HG03039 (cell line): ENCODE data around the gene CEP104.

Experiments used
- ATAC-seq: cut with Tn5 transposase; IDR thresholded peaks from one replicate; pipeline ENCODE4 v1.9.1; 2021; ENCODE audit warnings: mild to moderate bottlenecking, moderate library complexity; ENCODE audit not compliant: unreplicated experiment

Gene CEP104

DNA sequence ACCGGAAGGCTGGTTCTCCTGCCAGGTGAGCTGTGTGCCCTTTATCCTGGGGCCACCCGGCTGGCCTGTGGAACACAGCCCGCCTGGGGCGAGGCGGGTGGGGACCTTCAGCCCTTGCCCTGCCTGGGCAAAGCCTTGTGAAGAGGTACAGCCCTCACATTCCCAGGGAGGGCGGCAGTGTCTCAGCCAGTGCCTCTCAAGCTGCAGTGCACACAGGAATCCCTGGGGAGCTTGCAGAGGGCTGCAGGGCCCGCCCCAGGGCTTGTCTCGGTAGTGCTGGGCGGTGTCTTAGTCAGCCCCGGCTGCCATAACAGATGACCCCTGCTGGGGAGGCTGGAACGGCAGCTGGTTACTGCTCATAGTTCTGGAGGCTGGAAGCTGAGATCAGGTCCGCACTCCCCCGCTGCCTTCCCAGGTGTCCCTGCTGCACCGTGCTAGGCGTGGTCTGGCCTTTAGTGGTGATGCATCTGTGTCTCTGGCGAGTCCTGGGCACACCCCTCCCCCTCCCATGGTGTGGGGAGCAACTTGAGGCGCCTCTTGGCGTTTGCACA, 12.8 kb upstream of the CEP104 start:
- no peak for ATAC-seq

DNA sequence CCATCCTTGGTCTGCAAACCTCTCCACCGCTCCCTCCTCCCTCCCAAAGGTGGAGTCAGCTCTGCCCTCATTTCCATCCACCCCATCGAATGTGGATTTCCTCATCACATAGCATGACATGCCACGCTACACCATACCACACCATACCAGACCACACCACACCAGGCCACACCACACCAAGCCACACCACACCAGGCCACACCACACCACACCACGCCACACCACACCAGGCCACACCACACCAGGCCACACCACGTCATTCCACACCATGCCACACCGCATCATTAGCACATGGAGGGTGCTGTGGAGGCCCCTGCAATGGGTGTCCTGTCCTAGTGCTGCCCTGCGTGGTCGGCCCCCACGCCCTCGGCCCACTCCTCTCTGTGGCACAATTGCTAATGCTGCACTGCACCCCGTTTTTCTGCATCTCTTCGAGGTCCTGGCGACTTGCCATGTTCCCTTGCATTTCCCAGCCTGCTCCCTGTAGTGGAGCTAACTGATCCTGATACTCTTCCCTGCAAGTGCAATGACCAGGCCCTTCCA, 11.5 kb upstream of the CEP104 start:
- ATAC-seq, result no peak

DNA sequence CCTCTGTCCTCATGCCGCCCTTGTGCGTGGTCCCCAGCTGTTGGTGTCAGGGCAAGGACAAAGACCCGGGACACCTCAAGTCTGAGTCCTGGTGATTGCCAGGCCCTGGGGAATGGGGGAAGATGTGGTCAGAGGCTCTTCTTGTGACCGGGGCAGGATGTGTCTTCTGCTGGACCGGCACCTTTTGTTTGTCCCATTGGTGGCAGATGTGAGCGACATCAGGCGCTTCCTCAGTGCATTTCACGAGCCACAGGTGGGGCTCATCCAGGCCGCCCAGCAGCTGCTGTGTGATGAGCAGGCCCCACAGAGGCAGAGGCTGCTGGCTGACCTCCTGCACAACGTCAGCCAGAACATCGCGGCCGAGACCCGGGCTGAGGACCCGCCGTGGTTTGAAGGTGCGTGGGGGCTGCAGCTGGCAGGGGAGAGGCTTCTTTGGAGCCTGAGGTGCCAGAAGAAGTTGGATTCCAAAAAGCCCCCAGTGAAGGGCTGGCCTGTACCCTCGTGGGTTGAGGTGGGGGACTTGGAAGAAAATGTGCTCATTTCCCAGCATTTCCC, 8.7 kb upstream of the CEP104 start:
- no peak for ATAC-seq

DNA sequence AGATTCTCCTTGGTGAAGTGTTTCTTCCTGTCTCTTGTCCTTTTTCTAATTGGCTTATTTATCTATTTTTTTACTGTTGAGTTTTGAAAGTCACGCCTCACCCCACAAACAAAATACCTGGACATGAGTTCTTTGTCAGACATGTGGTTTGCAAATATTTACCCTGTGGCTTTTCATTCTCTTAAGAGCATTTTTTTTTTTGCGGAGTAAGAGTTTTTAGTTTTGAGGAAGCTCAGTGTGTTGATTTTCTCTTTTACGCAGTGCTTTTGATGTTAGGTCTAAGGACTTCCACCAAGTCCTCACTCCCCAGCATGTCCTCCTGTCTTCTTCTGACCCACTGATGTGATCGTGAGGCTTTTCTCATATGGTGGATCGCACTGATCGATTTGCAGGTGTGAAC, 7.9 kb upstream of the CEP104 start:
- ATAC-seq, result no peak

DNA sequence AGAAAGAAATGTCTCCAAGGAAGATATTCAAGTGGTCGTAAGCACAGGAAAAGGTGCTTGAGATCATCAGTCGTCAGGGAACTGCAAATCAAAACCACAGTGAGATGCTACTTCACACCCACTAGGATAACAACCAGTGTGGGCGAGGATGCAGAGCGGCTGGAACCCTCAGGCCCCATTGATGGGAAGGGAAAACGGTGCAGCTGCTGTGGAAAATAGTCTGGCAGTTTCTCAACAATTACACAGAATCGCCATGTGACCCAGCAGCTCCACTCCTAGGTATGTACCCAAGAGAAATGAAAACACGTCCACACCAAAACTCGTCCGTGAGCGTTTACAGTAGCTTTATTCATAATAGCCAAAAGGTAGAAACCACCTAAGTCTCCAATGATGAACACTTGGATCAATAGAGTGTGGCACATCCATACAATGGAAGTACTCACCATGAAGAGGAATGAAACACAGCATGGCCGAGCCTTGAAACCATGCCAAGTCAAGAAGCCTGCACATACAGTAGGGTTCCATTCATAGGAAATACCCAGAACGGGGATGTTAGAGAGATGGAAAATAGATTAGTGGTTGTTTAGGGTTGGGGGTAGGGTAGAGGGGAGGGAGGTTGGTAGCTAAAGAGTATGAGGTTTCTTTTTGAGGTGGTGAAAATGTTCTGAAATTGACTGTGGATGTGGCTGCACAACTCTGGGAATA, 6.4 kb upstream of the CEP104 start:
- ATAC-seq, result no peak

DNA sequence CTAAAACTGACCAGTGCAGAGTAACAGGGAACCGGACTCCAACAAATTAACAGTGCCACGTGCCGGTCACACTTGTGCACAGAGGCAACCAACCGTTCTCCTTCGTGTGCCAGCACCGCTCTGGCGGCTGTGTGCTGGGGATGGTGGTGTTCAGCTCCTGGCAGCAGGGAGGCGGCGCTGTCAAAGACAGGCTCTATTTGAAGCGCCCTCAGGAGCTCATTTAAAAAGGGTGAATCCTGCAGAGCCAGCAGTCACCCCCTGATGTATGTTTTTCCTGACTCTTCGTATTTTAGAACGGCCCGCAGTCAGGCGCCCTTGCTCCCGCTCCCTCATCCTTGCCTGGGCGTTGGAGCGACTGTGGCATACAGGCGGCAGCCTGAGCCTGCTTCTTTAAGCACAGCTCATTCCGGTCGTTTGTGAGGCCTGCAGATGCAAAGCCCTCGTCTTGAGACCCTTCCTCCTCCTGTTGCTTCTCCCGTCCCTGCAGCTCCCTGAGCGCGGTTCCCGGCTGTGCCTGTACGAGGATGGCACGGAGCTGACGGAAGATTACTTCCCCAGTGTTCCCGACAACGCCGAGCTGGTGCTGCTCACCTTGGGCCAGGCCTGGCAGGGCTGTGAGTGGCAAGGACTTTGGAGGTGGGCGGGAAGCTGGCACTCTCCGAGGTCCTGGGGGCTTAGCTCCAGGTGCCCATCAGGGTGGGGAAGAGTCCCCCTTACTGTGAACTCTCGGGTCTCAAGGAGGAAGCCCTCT, 1.4 kb upstream of the CEP104 start:
- ATAC-seq, result no peak

DNA sequence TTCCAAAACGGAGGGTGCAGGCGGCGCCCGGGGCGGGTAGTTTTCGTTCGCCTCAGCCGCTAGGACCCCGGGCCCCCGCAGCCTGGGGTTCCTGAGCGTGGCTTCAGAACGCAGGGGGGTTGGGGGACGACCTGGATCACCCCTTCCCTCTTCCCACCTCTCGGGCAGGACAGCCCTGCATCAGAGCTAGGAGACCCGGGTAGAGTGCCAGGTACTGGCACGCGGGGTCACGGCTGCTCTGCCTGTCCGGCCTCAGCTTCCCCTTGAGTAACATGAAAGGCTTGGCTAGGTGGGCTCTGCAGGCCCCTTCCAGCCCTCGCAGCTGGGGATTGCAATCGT, 749 bp upstream of the CEP104 start:
- no peak for ATAC-seq

DNA sequence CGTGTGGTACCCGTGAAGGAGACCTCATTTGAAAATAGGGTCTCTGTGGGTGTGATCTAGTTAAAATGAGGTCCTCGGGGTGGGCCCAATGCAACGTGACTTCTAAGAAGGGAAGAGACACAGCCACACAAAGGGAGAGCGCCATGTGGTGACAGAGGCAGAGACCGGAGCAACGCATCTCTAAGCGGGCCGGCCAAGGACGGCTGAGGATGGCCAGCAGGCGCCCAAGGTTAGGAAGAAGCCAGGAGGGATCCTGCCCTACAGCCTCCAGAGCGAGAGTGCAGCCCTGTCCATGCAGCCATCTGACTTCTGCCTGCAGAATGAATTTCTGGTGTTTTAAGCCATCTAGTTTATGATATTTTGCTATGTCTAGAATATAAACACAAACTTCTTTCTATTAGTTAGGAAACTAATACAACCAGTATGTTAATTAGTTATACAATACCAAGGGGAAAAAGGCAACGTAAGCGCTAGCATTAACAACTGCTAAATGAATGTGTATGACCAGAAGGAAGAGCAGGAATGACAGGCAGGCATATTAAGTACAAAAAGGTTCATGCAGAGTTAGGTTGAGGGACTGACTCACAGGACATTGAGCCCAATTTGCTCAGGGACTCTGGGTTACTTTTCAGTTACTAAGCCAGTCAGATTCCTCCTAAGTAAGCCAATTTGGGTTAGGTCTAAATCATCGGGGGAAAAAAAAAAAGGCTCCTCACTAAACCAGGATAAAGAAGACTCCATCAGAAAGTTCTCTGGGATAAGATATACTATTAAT, 4.1 kb downstream of the CEP104 start:
- ATAC-seq, result no peak

DNA sequence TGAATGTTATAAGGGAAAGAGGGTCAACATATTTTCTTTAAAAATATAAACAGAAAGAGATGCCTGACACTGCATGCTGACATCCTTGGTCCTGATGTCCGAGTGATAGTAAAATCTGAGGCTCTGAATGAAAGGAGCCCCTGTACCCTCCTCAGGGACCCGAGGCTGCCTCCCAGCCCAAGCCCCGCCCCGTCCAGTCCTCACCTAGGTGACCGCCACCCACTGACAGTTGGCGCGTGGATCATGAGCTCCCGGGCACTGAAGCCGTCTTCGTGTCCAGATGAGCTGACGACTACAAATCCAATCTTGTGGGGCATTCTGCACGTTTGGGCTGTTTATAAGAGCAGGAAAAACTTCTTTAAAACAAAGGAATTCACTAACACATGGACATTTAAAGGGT, 4.9 kb downstream of the CEP104 start:
- ATAC-seq, result no peak

DNA sequence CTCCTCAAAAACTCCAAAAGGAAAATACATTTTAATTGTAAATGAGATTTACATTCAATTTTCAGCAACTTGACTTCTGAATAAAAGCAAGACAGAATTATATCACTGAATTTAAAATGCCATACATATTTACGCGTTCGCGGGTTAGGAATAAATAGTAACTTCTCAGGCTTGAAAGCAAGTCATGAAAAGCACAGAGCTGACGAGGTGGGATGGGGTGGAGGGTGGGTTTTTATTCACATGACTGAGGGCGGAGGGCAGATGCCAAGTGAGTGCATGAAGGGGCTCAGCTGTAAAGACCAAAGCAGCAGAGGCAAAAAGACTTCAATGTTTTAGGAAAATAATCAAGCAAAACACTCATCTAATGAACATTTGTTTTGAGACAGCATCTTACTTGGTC, 5.7 kb downstream of the CEP104 start:
- no peak for ATAC-seq

DNA sequence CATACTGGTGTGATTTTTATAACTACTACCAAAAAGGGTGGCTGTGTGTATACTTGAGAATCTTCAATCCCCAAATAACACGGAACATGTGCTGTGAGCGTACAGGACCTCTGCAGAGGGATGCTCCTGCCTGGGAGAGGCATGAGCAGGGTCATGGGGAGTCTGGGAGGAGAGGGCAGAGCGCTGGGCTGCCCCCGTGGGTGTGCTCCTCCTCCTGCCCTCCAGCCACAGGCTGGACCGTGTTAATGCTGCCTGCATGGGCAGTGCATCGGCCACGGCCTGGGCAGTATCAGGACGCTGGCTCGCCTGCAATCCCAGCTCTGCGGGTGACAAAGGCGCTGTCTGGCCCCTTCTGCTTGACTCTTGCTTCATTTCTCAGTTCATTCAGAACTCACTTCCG, 6.2 kb downstream of the CEP104 start:
- ATAC-seq, result no peak

DNA sequence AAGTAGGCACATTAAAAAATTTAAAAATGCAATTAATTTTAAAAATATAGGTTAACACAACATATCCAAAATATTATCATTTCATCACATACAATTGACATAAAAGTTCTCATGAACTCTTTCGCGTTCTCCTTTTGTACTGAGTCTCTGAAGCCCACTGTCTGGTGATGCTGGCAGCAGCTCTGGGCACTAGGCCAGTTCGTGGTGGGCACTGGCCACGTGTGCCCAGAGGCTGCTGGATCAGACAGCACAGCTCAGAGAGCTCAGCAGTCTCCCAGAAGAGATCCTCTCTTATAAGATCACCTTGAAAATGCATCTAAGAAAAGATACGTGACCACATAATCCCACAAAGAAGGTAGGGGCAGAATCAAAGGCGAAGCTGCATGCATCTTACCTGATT, 9.9 kb downstream of the CEP104 start:
- no peak for ATAC-seq

DNA sequence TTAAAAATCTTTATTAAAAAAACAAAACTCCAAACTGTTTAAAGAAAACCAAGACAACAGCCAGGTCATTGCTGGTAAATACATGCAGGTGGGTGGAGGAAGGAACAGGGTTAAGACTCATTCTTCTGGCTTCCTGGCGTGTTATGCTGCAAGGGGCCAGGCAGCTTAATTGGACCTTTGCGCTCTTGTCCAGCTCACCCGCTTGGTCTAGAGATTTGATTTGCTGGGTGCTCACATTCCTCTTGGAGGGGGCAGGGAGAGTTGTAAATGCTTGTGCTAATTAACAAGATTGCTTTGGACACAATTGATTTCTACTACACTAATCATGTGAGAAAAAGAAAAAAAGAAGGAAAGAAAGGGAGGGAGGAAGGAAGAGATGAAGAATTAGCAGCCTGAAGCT, 10.5 kb downstream of the CEP104 start:
- no peak for ATAC-seq

DNA sequence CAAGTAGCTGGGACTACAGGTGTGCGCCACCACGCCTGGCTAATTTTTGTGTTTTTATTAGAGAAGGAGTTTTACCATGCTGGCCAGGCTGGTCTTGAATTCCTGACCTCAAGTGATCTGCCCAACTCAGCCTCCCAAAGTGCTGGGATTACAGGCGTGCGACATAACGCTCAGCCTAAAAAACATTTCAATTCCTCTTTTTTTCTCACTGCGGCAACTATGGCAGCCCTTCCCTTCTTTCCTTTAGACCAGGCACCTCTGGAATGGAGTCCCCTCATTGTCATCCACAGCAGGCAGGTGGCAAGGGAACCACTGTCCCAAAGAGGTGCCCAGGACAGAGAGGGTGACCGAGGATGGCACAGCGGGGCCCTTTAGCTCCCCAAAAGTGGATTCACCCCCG, 14.1 kb downstream of the CEP104 start:
- ATAC-seq, result no peak

DNA sequence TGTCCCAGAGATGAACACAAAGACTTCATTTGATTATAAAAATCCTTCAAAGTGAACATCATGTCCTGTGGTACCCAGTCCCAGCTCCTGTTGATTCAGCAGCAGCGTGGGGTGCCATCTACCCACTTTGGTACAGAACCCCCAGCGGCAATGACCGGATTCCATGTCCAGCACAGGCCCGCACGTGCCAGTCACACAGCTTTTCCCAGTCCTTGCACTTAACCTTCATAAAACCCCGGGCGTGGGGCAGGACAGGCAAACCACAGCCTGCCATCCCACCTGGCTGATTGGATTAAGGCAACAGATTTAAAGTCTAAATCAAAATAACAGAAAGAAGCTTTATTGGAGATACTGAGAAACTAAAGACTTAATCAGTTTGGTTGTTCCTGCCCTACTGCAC, 15.5 kb downstream of the CEP104 start:
- ATAC-seq, result no peak

DNA sequence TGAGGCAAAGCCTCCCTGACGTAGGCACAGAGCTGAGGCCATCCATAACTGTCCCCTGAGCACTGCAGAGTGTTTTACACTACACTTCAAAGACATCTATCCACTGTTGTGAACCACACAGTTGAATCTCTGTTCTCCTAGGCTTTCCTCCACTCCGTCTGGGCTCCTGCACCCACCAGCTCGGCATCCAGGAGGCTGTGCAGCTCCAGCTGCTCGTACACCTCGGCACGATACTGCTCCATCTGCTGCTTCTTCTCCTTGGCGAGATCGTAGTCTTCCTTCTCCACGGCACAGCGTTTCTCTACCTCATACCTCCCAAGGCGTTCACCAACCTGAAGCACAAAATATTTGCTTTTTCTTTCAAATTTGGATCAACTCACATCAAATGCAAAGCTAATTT, 18.2 kb downstream of the CEP104 start:
- ATAC-seq, result no peak

DNA sequence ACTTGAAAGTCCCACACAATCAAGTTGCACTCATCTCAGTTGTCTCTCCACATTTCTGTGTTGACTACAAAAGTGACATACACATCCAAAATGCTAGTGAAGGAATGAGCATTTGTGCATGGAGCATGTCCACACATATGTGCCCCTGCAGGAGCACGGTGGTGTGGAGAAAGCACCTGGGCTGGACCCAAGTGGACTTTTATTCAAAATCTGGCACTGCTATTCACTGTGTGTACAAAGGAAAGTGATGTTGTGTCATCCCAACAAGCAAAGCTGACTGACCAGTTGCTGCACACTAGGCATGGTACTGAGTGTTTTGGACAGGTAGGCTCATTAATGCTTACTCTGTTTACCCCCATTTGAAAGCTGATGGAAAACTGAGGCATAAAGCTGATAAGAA, 19.3 kb downstream of the CEP104 start:
- ATAC-seq, result no peak

DNA sequence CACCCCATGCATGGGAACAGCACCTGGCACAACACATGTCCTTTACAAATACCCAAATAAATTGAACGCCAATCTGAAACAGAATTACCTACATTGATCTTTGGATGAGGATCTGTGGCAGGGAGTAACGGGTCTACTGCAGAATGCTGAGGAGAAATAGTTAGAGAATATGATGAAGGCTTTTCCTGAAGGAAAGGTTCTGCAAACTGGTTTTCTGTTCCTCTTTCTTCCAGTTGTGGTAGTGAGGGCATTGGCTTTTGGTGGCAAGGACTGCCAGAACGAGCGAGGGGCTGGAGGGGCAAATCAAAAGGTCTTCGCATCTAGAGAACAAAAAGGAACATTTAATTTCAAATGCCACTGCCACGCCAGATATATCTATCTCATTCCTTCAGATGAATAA, 19.8 kb downstream of the CEP104 start:
- no peak for ATAC-seq

DNA sequence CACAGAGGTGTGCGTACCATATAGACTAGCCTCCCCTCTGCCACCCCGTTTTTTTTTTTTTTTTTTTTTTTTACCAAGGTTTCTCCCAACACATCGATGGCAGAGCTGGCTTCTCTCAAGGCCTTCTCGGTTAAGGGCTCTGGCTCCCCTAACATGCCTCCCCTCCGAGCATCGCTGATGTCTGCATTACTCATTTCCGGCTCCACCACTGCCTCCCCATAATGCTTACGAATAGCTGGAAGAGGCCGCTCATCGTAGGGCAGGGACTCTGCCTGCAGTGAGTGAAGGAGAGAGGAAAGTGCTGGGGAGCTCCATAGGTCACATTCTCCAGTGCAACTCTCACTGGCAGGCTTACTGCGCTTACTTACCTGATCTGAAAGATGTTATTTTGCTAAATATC, 20.6 kb downstream of the CEP104 start:
- ATAC-seq, result no peak

DNA sequence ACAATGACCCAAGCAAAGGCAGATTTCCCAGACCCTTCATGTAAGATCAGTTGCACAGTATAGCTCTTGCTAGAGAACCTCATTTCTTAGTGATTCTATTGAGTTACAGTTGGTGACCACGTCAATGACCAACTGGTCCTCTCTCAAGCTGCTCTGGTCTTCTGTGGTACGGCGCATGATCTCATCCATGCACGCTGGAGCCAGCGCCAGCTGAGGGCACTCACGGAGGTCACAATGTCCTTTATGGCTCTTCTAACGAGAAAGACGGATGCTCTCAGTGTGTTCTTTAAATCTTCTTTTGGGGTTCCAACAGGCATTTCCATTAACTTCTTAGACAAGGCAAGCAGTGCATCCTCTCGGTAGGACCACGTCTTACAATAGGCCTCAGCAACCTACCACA, 22.3 kb downstream of the CEP104 start:
- no peak for ATAC-seq

DNA sequence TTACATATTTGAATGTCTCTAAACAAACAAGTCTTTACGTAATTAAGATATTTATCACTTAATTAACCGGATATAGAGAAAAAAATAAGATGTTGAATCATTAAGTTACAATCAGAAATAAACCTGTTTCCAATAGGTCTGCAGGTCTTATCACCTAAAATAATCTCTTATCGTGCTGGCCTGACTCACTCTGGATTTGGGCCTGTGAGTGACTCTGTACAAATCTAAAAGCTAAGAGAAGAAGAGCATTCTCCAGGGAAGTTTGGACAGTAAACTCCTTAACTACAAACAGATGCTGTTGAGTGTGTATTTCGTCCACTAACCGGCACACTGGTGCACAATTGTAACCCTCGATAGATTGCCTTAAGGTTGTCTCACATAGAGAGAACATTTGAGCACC, 25.3 kb downstream of the CEP104 start:
- no peak for ATAC-seq
